Muscle layer of duodenum (tissue), 2 donors: ENCODE results near the gene KIAA1328.

Experiments
- H3K27ac ChIP-seq: one replicate; pipeline ENCODE4 v1.7.0; 2013; ENCODE audit warnings: mild to moderate bottlenecking, low read length
- H3K27me3 ChIP-seq: one replicate; pipeline ENCODE4 v1.7.0; 2013; ENCODE audit warnings: low read depth, mild to moderate bottlenecking, control low read depth, low read length
- H3K36me3 ChIP-seq, 2 donors: one replicate each; pipeline ENCODE4 v1.7.0; 2013; ENCODE audit warnings: low read length in 2 of 2, control low read depth in 1 of 2, mild to moderate bottlenecking in 1 of 2; ENCODE audit not compliant: insufficient read depth in 2 of 2, control insufficient read depth in 1 of 2
- H3K4me1 ChIP-seq, 2 donors: one replicate each; pipeline ENCODE4 v1.7.0; 2013; ENCODE audit warnings: low read length in 2 of 2, mild to moderate bottlenecking in 2 of 2, control low read depth in 1 of 2, moderate library complexity in 1 of 2; ENCODE audit not compliant: insufficient read depth in 2 of 2, control insufficient read depth in 1 of 2
- H3K4me3 ChIP-seq, 2 donors: one replicate each; pipeline ENCODE4 v1.7.0; 2013; ENCODE audit warnings: low read length in 2 of 2, low read depth in 1 of 2, mild to moderate bottlenecking in 1 of 2
- H3K9me3 ChIP-seq, 2 donors: one replicate each; pipeline ENCODE4 v1.7.0; 2013; ENCODE audit warnings: low read length in 2 of 2, control low read depth in 1 of 2, mild to moderate bottlenecking in 1 of 2; ENCODE audit not compliant: control insufficient read depth in 1 of 2
- donor health status: healthy.

Gene KIAA1328

GRCh38 chr18:37055137-37055802 lies 226.3 kb downstream of the KIAA1328 start:
- no peak overlapping the region for H3K27ac ChIP-seq
- H3K27me3 ChIP-seq, result no peaks in the 10 kb centered on the region
- H3K9me3 ChIP-seq, result no peaks in the 10 kb centered on the region
- H3K36me3 ChIP-seq, result no peaks in the 10 kb centered on the region
- H3K4me1 ChIP-seq, result no peaks in the 10 kb centered on the region
- no peak overlapping the region for H3K4me3 ChIP-seq

- no peak overlapping the region for H3K4me3 ChIP-seq
- H3K36me3 ChIP-seq, result peaks cover 0 to 3% of the 10 kb centered on the region in 2 donors
- H3K9me3 ChIP-seq, result no peaks in the 10 kb centered on the region
Observed at GRCh38 chr18:37064187-37064586, 235.3 kb downstream of the KIAA1328 start.

DNA sequence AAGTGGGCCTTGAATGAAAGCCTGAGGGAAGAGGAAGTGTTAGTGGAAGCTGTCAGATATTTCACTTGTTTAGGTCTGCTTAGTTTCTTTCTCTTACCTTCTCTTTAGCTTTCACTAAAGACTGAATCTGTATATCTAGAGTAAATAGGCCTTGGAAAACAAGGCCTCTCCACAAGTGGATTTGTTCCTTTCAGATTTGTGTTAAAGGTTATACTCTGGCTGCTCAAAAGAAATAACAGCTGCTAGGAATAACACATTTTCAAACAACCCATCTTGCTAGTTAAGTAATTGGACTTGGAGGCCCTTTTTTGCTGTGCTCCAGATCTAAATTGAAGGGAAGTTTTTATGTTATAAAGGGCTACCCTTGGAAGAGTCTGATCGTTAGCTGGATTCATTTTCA lies 236.3 kb downstream of the KIAA1328 start:
- H3K9me3 ChIP-seq, result no peaks in the 10 kb centered on the region
- H3K4me3 ChIP-seq, result no peak overlapping the region
- H3K27ac ChIP-seq, result no peak overlapping the region
- H3K4me1 ChIP-seq, result no peaks in the 10 kb centered on the region
- H3K36me3 ChIP-seq, result peaks cover 0 to 3% of the 10 kb centered on the region in 2 donors
- H3K27me3 ChIP-seq, result no peaks in the 10 kb centered on the region

More at GRCh38 chr18:37064187-37064586, 235.3 kb downstream of the KIAA1328 start:
- H3K27ac ChIP-seq, result no peak overlapping the region
- H3K4me1 ChIP-seq, result no peaks in the 10 kb centered on the region
- no peaks in the 10 kb centered on the region for H3K27me3 ChIP-seq

GRCh38 chr18:37084912-37085311 lies 256.0 kb downstream of the KIAA1328 start:
- no peak overlapping the region for H3K4me3 ChIP-seq
- no peak overlapping the region for H3K27ac ChIP-seq
- no peaks in the 10 kb centered on the region for H3K9me3 ChIP-seq
- no peaks in the 10 kb centered on the region for H3K4me1 ChIP-seq
- no peaks in the 10 kb centered on the region for H3K36me3 ChIP-seq
- H3K27me3 ChIP-seq, result no peaks in the 10 kb centered on the region

- no peak overlapping the region for H3K27ac ChIP-seq
- no peak overlapping the region for H3K4me3 ChIP-seq
- no peaks in the 10 kb centered on the region for H3K27me3 ChIP-seq
- no peaks in the 10 kb centered on the region for H3K36me3 ChIP-seq
- no peaks in the 10 kb centered on the region for H3K4me1 ChIP-seq
- H3K9me3 ChIP-seq, result no peaks in the 10 kb centered on the region
Observed at GRCh38 chr18:37085362-37085761, 256.4 kb downstream of the KIAA1328 start.

DNA sequence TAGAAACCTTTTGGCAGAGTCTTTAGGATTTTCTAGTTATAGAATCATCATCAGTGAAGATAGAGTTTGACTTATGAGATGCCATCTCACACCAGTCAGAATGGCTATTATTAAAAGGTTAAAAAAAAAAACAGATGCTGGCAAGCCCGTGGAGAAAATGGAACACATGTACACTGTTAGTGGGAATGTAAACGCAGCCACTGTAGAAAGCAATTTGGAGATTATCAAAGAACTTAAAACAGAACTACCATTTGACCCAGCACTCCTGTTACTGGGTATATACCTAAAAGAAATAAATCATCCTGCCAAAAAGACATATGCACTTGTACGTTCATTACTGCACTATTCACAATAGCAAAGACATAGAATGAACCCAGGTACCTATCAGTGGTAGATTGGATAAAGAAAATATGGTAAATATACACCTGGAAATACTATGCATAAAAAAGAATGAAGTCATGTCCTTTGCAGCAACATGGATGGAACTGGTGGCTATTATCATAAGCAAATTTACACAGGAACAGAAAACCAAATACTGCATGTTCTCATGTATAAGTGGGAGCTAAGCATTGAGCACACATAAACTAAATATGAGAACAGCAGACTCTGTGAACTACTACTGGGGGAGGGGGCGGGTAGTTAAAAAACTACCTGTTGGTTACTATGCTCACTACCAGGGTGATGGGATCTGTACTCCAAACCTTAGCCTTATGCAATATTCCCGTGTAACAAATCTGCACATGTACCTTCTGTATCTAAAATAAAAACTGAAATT lies 279.0 kb downstream of the KIAA1328 start:
- H3K27me3 ChIP-seq, result no peaks in the 10 kb centered on the region
- no peak overlapping the region for H3K27ac ChIP-seq
- no peak overlapping the region for H3K4me3 ChIP-seq
- H3K36me3 ChIP-seq, result no peaks in the 10 kb centered on the region
- peaks cover 0 to 7% of the 10 kb centered on the region in 2 donors for H3K9me3 ChIP-seq
- H3K4me1 ChIP-seq, result no peaks in the 10 kb centered on the region

DNA sequence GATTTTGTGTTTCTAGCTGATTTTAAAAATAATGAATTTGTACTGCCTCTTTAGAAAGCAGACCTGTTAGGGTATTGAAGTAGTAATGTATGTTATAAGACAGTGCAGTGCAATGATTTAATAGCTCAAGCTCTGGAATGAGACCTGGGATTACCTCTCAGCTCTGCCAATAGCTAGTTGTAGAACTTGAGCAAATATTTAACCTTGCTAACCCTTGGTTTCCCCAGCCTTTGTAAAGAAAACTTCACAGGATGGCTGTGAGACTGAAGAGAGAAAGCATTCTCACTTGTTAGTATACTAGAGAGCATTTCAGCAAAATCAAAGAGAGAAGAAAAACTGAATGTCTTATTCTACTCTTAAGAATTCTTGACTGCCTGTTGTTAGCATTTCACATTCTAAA lies 293.9 kb downstream of the KIAA1328 start:
- peaks cover 0 to 15% of the 10 kb centered on the region in 2 donors for H3K9me3 ChIP-seq
- H3K4me3 ChIP-seq, result no peak overlapping the region
- H3K4me1 ChIP-seq, result no peaks in the 10 kb centered on the region
- no peaks in the 10 kb centered on the region for H3K36me3 ChIP-seq
- no peak overlapping the region for H3K27ac ChIP-seq
- no peaks in the 10 kb centered on the region for H3K27me3 ChIP-seq

DNA sequence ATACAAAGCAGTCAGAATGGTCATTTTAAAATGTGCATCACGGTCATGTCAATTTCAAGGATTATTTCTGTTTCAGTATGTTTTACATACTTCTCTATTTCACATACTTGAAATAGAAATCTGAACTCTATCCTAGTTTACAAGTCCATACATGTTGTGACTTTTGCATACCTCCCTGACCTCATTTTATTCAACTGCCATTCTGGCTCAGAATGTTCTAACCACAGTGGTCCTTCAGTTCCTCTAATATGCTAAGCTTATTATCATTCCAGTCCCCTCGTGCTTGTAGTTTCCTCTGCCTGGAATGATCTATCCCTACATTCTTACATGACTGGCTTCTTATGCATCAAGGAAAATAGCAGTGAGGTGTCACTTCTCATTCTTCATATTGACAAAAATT lies 295.6 kb downstream of the KIAA1328 start:
- Histone ChIP-seq H3K9me3 (peaks cover 0 to 2% of the 10 kb centered on the region in 2 donors), H3K27me3 (no peaks in the 10 kb centered on the region), H3K4me1 (no peaks in the 10 kb centered on the region), H3K27ac (no peak overlapping the region), H3K36me3 (no peaks in the 10 kb centered on the region), H3K4me3 (no peak overlapping the region)

GRCh38 chr18:37135177-37135576 lies 306.2 kb downstream of the KIAA1328 start:
- Histone ChIP-seq H3K4me3 (no peak overlapping the region), H3K27me3 (no peaks in the 10 kb centered on the region), H3K27ac (no peak overlapping the region), H3K36me3 (no peaks in the 10 kb centered on the region), H3K4me1 (no peaks in the 10 kb centered on the region), H3K9me3 (peaks cover 0 to 11% of the 10 kb centered on the region in 2 donors)

DNA sequence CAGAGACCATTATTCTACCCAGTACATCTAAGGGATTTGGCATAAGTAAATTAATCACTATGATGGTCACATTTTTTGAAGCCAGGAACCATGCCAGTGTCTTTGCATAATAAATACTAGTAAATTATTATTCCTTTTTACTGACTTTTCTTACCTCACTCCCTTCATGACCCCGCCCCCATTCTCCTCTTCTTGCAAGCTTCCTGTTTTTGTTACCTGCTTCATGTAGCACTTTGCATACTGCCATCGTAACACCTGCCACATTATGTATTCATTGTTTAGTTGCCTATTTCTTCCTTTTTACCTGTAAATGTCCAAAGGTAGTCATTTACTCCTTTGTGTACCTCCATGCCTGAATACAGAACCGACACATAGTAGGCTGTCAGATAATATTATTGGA lies 309.5 kb downstream of the KIAA1328 start:
- H3K36me3 ChIP-seq, result no peaks in the 10 kb centered on the region
- no peak overlapping the region for H3K4me3 ChIP-seq
- H3K9me3 ChIP-seq, result peaks cover 0 to 11% of the 10 kb centered on the region in 2 donors
- H3K4me1 ChIP-seq, result no peaks in the 10 kb centered on the region
- H3K27ac ChIP-seq, result no peak overlapping the region
- H3K27me3 ChIP-seq, result no peaks in the 10 kb centered on the region

GRCh38 chr18:37139876-37140275 lies 310.9 kb downstream of the KIAA1328 start:
- Histone ChIP-seq H3K36me3 (no peaks in the 10 kb centered on the region), H3K9me3 (peaks cover 0 to 8% of the 10 kb centered on the region in 2 donors), H3K27me3 (no peaks in the 10 kb centered on the region), H3K4me1 (no peaks in the 10 kb centered on the region), H3K4me3 (no peak overlapping the region), H3K27ac (no peak overlapping the region)
